HG03280 (cell line): ENCODE measurements around the gene CPED1.
"Not testable (repeated sequence)": the region's sequence is repeated elsewhere in the genome, so short reads cannot be mapped to it uniquely, and the experiment has no call there.

Experiments
- ATAC-seq: cut with Tn5 transposase; IDR thresholded peaks from one replicate; pipeline ENCODE4 v1.9.1; 2021; ENCODE audit warnings: mild to moderate bottlenecking, moderate library complexity; ENCODE audit not compliant: unreplicated experiment

CPED1 gene

GRCh38 chr7:121172484-121172883 is 184.0 kb downstream of the CPED1 start:
- no peak for ATAC-seq

- no peak for ATAC-seq
Measured at GRCh38 chr7:121175826-121176225, 187.3 kb downstream of the CPED1 start.

GRCh38 chr7:121178452-121178851 is 189.9 kb downstream of the CPED1 start:
- no peak for ATAC-seq

DNA sequence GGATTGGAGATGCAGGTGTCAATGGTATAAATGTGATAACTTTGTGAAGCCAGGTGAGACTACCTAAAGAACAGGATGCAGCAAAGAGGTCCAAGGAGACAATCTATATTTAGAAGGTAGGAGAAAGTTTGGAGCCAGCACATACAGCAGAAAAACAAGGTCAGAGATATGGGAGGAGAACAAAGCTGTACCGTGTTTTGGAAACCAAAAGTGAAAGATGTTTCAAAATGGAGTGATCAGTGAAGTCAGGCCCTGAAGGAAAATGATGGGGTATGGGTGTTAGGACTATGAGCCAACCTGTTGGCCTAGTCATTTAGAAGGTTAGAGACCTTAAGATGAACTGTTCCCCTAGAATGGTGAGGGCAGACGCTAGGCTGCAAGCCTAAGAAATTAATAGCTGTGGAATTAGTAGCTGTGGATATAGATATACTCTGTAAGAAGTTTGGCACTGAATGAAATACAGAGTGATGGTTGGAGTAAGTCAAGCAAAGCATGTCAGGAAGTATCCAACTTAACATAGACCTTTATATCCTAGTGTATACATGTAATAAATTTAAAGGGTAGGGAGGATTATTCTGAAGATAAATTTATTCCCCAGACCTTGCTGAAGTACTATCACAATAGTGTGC is 190.5 kb downstream of the CPED1 start:
- ATAC-seq = no peak

GRCh38 chr7:121180436-121181063 is 192.0 kb downstream of the CPED1 start:
- peak; percentile 73 for ATAC-seq

DNA sequence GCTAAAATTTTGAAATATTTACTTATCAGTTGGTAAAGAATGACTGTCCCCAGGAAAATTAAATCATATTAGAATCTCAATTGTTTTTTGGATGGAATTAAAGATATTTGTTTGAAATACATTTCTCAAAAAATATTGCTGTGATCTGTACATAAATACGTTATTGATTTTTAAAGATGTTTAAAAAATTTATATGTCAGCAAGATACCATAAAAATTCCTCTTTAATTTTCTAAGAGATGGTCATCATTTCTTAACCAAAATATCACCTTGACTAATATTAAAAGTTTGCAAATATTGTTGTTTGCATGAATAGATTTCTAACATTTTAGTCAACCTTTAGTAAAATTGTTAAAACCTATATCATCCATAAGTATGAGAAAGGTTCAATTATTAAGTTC is 192.8 kb downstream of the CPED1 start:
- ATAC-seq = no peak

DNA sequence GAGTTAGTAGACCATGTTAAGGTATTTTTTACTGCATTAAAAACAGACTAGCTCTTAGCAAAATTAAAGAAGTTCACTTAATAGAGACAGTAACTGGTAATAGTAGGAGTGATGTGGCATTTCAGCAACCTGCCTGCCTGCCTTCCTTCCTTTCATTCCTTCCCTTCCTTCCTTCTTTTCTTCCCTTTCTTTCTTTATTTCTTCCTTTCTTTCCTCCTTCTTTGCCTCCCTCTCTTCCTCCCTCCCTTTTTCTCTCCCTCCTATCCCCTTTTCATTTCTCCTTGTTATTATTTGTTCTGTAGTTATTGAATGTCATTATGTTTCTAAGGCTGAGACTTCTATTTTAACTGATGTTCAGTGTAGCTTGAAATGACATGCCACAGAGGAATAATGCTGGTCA is 193.8 kb downstream of the CPED1 start:
- no peak for ATAC-seq

DNA sequence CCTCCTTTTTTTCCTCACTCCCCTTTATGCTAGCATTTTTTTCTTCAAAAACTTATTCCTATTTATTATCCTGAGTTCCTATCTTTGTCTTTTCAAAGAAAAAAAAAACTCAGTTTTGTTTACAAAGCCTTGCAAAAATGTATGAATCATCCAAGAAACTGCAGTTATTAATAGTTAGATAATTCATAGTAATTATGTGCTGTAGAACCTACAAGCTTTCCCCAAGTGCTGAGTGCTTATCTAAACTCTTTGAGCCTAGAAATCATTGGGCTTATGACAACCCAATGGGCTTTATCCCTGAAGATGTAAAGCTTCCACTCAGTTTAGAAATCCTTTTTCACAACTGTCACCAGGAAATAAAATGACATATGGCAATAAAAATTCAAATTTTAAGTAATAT is 194.4 kb downstream of the CPED1 start:
- ATAC-seq = no peak

DNA sequence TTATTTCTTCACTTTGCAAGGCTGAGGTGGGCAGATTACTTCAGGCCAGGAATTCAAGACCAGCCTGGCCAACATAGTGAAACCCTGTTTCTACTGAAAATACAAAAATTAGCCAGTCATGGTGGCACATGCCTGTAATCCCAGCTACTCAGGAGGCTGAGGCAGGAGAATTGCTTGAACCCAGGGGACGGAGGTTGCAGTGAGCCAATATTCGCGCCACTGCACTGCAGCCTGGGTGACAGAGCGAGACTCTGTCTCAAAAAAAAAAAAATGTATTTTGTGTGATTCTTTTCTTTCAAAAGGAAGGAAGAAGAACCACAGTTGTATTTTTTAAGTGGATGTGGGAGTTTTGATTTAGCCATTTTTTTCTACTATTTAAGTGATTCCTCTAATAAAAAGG is 195.4 kb downstream of the CPED1 start:
- not testable (repeated sequence) for ATAC-seq

DNA sequence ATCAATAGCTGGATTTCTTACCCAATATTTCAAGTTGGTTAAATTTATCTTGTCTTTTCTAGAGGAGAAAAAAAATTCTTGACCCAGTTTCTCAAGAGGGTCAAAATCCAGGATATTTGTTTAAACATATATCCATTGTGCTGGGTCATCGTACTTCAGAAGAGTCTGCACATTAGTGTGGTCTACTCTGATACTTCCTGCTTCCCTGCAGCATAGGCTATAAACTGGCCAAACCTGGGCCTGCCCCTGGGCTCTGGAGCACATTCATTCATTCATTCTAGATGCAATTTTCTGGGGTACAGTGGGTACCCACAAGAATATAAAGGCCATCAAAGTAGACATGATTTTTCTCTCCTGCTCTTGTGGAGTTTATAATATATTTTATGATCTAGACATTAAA is 198.2 kb downstream of the CPED1 start:
- ATAC-seq = no peak

- ATAC-seq = peak; percentile 74
Measured at GRCh38 chr7:121187222-121187621, 198.7 kb downstream of the CPED1 start.

DNA sequence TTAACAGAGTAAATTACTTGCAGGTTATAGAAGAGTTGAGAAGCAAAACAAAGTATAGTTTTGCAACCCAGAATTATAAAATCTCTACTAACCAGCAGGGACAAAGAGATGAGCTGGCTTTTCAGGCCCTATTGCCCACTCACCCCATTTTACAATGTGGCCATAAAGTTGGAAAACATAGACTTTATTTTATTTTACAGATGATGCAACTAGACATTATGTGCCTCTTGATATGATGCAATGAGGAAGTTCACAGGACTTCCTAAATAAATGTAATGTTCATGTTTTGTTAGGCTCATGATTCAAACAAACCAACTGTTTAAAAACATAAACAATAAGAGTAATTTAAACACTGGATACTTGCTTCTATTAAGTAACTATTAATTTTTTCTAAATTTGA is 199.2 kb downstream of the CPED1 start:
- no peak for ATAC-seq

DNA sequence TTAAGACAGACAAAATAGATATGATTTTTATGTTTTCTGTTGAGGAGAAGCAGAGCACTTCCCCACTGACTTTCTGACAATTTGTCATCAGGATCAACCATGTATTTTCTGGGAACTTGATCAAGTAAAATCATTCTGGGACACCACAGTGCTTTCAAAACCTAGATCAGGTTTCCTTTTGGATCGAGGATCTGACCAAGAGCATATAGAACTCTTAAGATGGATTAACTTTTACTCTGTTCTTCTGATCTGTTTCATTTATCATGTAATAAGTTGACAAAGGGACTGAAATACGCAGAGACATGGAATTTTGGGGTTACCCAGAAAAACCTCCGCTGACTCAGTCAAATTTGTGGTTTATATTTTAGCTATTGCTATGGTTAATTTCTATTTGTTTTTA is 204.3 kb downstream of the CPED1 start:
- ATAC-seq = no peak

DNA sequence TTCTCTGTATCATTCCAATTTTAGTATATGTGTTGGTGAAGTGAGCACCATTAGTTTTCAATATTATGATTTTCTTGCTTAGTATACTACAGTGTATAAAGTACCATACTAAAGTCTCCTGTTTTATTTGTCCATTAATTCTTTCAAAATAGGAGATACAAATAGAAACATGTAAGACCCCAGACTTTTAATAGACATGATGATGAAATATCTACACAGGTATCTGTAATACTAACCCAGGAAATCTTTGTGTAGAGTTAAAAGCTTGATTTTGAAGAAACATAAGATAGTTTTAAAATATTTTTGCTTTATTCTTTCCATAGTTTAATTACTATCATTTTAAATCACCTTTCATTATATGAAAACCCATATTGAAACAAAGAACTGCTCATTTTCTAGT is 206.5 kb downstream of the CPED1 start:
- no peak for ATAC-seq

- ATAC-seq = no peak
Measured at GRCh38 chr7:121195874-121196273, 207.4 kb downstream of the CPED1 start.

DNA sequence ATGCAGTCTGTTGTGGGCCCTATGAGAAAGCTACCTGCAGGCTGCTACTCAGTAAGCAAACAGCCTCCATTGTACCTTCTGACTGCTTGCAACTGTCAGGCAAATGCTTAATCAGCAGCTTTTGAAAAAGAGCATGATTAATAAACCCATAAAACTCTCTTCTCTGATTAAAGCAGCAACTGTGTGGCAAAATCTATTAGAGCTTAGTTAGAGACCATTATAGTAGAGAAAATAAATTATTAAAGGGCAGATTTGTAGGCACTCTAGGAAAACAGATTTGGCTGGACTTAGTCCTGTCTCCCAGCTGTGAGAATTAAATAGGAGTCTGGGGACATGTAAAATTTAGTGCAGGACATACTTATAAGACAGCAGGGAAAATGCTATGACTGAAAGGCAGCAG is 207.8 kb downstream of the CPED1 start:
- no peak for ATAC-seq

DNA sequence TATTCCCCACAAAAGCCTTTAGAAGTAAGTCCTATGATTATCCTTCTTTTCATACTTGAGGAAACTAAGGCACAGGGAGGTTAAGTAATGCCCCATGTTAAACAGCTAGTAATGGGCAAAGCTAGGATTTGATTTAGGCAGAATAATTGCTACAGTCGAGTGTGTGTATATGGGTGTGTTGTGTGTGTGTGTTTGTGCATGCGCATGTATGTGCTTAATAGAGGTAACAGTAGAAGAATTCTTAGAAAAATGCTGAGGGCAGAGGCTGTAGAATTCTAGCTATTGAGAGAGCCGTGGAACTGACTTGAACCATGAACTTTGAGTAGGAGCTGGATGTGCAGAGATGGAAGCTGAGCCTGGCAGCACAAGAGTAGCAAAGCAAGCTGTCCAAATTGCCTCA is 208.9 kb downstream of the CPED1 start:
- no peak for ATAC-seq

- no peak for ATAC-seq
Measured at GRCh38 chr7:121198502-121198901, 210.0 kb downstream of the CPED1 start.

DNA sequence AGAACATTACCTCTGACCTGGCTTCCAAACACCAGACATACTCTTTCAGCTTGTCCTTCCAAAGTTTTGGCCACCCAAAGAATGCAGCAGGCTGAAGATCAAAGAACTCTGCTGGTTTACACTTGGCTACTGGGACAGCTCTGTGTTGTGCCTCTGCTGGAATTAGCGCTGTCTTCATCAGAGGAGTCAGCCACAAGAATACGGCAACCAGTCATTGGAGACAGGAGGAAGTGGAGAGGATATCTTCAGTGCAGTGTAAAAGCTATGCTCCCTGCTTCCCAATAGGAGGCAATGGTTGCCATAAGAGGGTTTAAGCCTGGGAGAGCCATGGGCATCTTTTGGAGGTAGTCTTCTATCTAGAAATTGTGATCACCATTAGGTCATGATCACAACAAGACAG is 213.6 kb downstream of the CPED1 start:
- no peak for ATAC-seq

- ATAC-seq = no peak
Measured at GRCh38 chr7:121202834-121203233, 214.3 kb downstream of the CPED1 start.

- ATAC-seq = no peak
Measured at GRCh38 chr7:121204537-121204936, 216.0 kb downstream of the CPED1 start.

- no peak for ATAC-seq
Measured at GRCh38 chr7:121205777-121206176, 217.3 kb downstream of the CPED1 start.

- no peak for ATAC-seq
Measured at GRCh38 chr7:121211253-121211652, 222.7 kb downstream of the CPED1 start.
